B cell (primary cell): Measurements from ENCODE around the gene LUZP1. TPM values are rescaled to one million over a fixed set of nuclear protein-coding genes. Genes with fewer than 3 reads are reported as not detected.

Source experiments
- ATAC-seq: fragments of 200-7000 bp; cut with Tn5 transposase; one replicate; pipeline ENCODE4 v1.10.0; 2021; ENCODE audit warnings: low read depth, mild to moderate bottlenecking, moderate number of reproducible peaks, moderate library complexity
- CTCF ChIA-PET: fragments of 350-600 bp; sonication (Branson Sonifier 250); formaldehyde crosslinking; loops from one replicate; lab custom pipeline; 2021; ENCODE audit warnings: antibody characterized with exemption, inconsistent platforms; lab: Charles Lee
- POLR2A ChIA-PET: fragments of 350-600 bp; sonication (Branson Sonifier 250); formaldehyde crosslinking; loops from one replicate; lab custom pipeline; 2021; ENCODE audit warnings: antibody characterized with exemption; lab: Charles Lee
- DNase-seq: peaks from one replicate; pipeline ENCODE4 v3.0.0; 2013
- H2AFZ ChIP-seq: 2 replicates; pipeline ENCODE4 v1.6.1; 2012; ENCODE audit warnings: mild to moderate bottlenecking, low read depth, low read length; ENCODE audit not compliant: insufficient read depth, poor library complexity, severe bottlenecking
- H3K27ac ChIP-seq, 2 donors: 1 replicate in 1 of 2; 2 replicates in 1 of 2; pipeline ENCODE4 v1.5.1; 2012 to 2013; ENCODE audit warnings: low read length in 2 of 2, mild to moderate bottlenecking in 2 of 2, moderate library complexity in 1 of 2
- H3K27me3 ChIP-seq, 4 experiments: fragments of 200-600 bp in 1 of 4; sonication (generic) in 1 of 4; replicated peaks in 1 of 4; 1 replicate in 2 of 4; 2 replicates in 2 of 4; pipeline versions ENCODE4 v1.6.1 to v1.7.0; 2013 to 2016; ENCODE audit warnings: low read length in 3 of 4, mild to moderate bottlenecking in 2 of 4, mixed read lengths in 1 of 4, moderate library complexity in 1 of 4; ENCODE audit not compliant: insufficient read depth in 4 of 4, control insufficient read depth in 3 of 4; ENCODE audit errors: control extremely low read depth in 1 of 4
- H3K36me3 ChIP-seq, 2 experiments: replicated peaks in 1 of 2; 1 replicate in 1 of 2; 2 replicates in 1 of 2; pipeline versions ENCODE4 v1.6.1 to v1.7.1; 2013; ENCODE audit warnings: low read length in 1 of 2; ENCODE audit not compliant: insufficient read depth in 2 of 2, control insufficient read depth in 1 of 2; ENCODE audit errors: control extremely low read depth in 1 of 2, extremely low read depth in 1 of 2
- H3K4me1 ChIP-seq, 2 donors: fragments of 200-600 bp in 1 of 2; sonication (generic) in 1 of 2; 1 replicate in 1 of 2; 2 replicates in 1 of 2; pipeline versions ENCODE4 v1.5.1 to v1.6.1; 2013 to 2017; ENCODE audit warnings: low read length in 2 of 2; ENCODE audit not compliant: control insufficient read depth in 2 of 2, insufficient read depth in 2 of 2
- H3K4me2 ChIP-seq: replicated peaks from 2 replicates; pipeline ENCODE3; 2012; ENCODE audit warnings: mild to moderate bottlenecking, low read depth, low read length; ENCODE audit not compliant: poor library complexity, severe bottlenecking
- H3K4me3 ChIP-seq, 5 experiments: fragments of 200-600 bp in 1 of 5; sonication (generic) in 1 of 5; 1 replicate in 3 of 5; 2 replicates in 2 of 5; pipeline versions ENCODE4 v1.5.1 to v1.7.0; 2011 to 2016; ENCODE audit warnings: low read length in 4 of 5, mild to moderate bottlenecking in 4 of 5, low read depth in 2 of 5, control low read depth in 1 of 5, moderate library complexity in 1 of 5; ENCODE audit not compliant: insufficient read depth in 1 of 5; ENCODE audit errors: control extremely low read depth in 1 of 5, extremely low read depth in 1 of 5
- H3K79me2 ChIP-seq: fragments of 200-600 bp; sonication (generic); one replicate; pipeline ENCODE4 v1.6.0; 2016; ENCODE audit warnings: low read length; ENCODE audit not compliant: control insufficient read depth, insufficient read depth
- H3K9ac ChIP-seq: fragments of 200-600 bp; sonication (generic); 2 replicates; pipeline ENCODE4 v1.6.1; 2017; ENCODE audit warnings: mild to moderate bottlenecking, low read length, moderate library complexity
- H3K9me3 ChIP-seq, 3 donors: one replicate each; pipeline versions ENCODE4 v1.6.1 to v1.7.1; 2013; ENCODE audit warnings: low read length in 2 of 3; ENCODE audit not compliant: control insufficient read depth in 2 of 3, insufficient read depth in 1 of 3; ENCODE audit errors: control extremely low read depth in 1 of 3
- H4K20me1 ChIP-seq: 2 replicates; pipeline ENCODE4 v1.6.0; 2012; ENCODE audit warnings: mild to moderate bottlenecking, low read length; ENCODE audit not compliant: insufficient read depth, control insufficient read depth, poor library complexity, severe bottlenecking
- H3K27ac Mint-ChIP-seq: one replicate; pipeline ENCODE4 v1.8.0; 2021; ENCODE audit warnings: mixed read lengths
- H3K27me3 Mint-ChIP-seq: one replicate; pipeline ENCODE4 v1.8.0; 2021; ENCODE audit warnings: mixed read lengths
- H3K4me1 Mint-ChIP-seq: one replicate; pipeline ENCODE4 v1.8.0; 2021; ENCODE audit warnings: mixed read lengths
- H3K4me3 Mint-ChIP-seq: one replicate; pipeline ENCODE4 v1.8.0; 2021; ENCODE audit warnings: mixed read lengths
- H3K9me3 Mint-ChIP-seq: one replicate; pipeline ENCODE4 v1.8.0; 2022; ENCODE audit warnings: mixed read lengths; ENCODE audit not compliant: insufficient read depth
- CTCF ChIP-seq: fragments of 200-600 bp; IDR thresholded peaks from one replicate; pipeline ENCODE4 v1.8.0; 2022; ENCODE audit warnings: antibody characterized with exemption, mild to moderate bottlenecking
- EZH2 ChIP-seq: IDR thresholded peaks from 2 replicates; pipeline ENCODE4 v1.6.1; 2012; ENCODE audit warnings: borderline replicate concordance, low read depth, mild to moderate bottlenecking, moderate library complexity, low read length; ENCODE audit not compliant: insufficient read depth, poor library complexity, severe bottlenecking
- WGBS: methylation state at CpG from one replicate; pipeline ENCODE4 v1.1.5; 2013; ENCODE audit warnings: missing lambda C conversion rate; ENCODE audit not compliant: insufficient coverage; 5-methylcytosine and 5-hydroxymethylcytosine counted together
- intact Hi-C: fragments of 100-400 bp; cut with micrococcal nuclease; formaldehyde crosslinking; loops from one replicate; pipeline ENCODE4 v1.10.0; 2022
- polyA plus RNA-seq: library from polyadenylated mRNA; depleted of rRNA; stranded (reverse); fragments of >200 nt; gene quantifications from 2 replicates; pipeline ENCODE4 v1.2.3, GENCODE V29; 2012
- total RNA-seq, 2 donors: library from RNA; stranded (reverse); fragments of 120-200 nt in 1 of 2; gene quantifications; 1 replicate in 1 of 2; 2 replicates in 1 of 2; pipeline versions ENCODE4 v1.2.3 to v1.2.4, GENCODE V29; 2013 to 2022

LUZP1 gene
- total and polyA plus RNA-seq, 2 donors (not counting 1 experiment from before 2014, with no cell fraction given), result 2.0 to 12.9 TPM

GRCh38 chr1:23083714-23084480, 84.8 kb downstream of the LUZP1 start:
- H3K4me3 Mint-ChIP-seq, result no peak overlapping the region
- no peaks in the 10 kb centered on the region for H3K27me3 Mint-ChIP-seq
- H3K27ac Mint-ChIP-seq, result no peak overlapping the region
- H3K9me3 Mint-ChIP-seq, result no peaks in the 10 kb centered on the region
- Histone ChIP-seq H3K79me2 (no peaks in the 10 kb centered on the region), H3K4me3 (no peak overlapping the region), H3K9ac (no peak overlapping the region), H4K20me1 (no peaks in the 10 kb centered on the region), H3K4me2 (no peak overlapping the region), H3K9me3 (no peaks in the 10 kb centered on the region), H3K4me1 (no peaks in the 10 kb centered on the region), H2AFZ (no peak overlapping the region), H3K36me3 (peaks cover 0 to 73% of the 10 kb centered on the region in 2 experiments), H3K27me3 (no peaks in the 10 kb centered on the region), H3K27ac (no peak overlapping the region)
- ATAC-seq (no peak), DNase-seq (no peak)
- WGBS, result 83% methylated on average over 2 of the region's 5 CpGs
- H3K4me1 Mint-ChIP-seq, result no peaks in the 10 kb centered on the region
- ChIA-PET POLR2A (no interaction called here), CTCF (interaction anchor here (0.7 to 2.7 kb wide), 2 partner anchors 15 to 1323 kb away, joined by 3 to 9 read pairs; no protein-coding TSS in a partner anchor)
- intact Hi-C loops, result no loop called here
- TF ChIP-seq EZH2, result no peak
- TF ChIP-seq CTCF, result no peak

GRCh38 chr1:23081376-23081775, 87.3 kb downstream of the LUZP1 start:
- no peaks in the 10 kb centered on the region for H3K4me1 ChIP-seq
- intact Hi-C loops, result no loop called here
- H3K4me3 Mint-ChIP-seq, result no peak overlapping the region
- no peaks in the 10 kb centered on the region for H3K9me3 Mint-ChIP-seq
- CTCF ChIA-PET, result interaction anchor here (0.5 to 1.0 kb wide), 3 partner anchors 97 to 757 kb away, joined by 4 to 5 read pairs (median 4); no protein-coding TSS in a partner anchor
- no peak overlapping the region for H3K4me2 ChIP-seq
- H4K20me1 ChIP-seq, result no peaks in the 10 kb centered on the region
- no peak for ATAC-seq
- no peak for DNase-seq
- H3K27ac ChIP-seq, result no peak overlapping the region
- H3K27ac Mint-ChIP-seq, result no peak overlapping the region
- POLR2A ChIA-PET, result interaction anchor here (0.6 kb wide), 1 partner anchor 796 kb away, joined by 4 read pairs; no protein-coding TSS in a partner anchor
- H3K4me1 Mint-ChIP-seq, result no peaks in the 10 kb centered on the region
- H3K36me3 ChIP-seq, result peaks cover 3 to 81% of the 10 kb centered on the region in 2 experiments
- no peaks in the 10 kb centered on the region for H3K9me3 ChIP-seq
- no peak overlapping the region for H3K4me3 ChIP-seq
- H3K27me3 ChIP-seq, result no peaks in the 10 kb centered on the region
- TF ChIP-seq CTCF (peak; percentile 27), EZH2 (no peak)
- no peak overlapping the region for H2AFZ ChIP-seq
- H3K9ac ChIP-seq, result no peak overlapping the region
- H3K27me3 Mint-ChIP-seq, result no peaks in the 10 kb centered on the region
- no peaks in the 10 kb centered on the region for H3K79me2 ChIP-seq
- WGBS, result 100% methylated on average over 3 of the region's 3 CpGs
